Small intestine (tissue), 7 donors: ENCODE data around the gene MTNR1B. TPM values are rescaled to one million over a fixed set of nuclear protein-coding genes. Genes with fewer than 3 reads are reported as not detected.

Experiments used
- DNase-seq, 2 donors: peaks; one replicate each; pipeline versions ENCODE4 v3.0.0 to v3.0.0-alpha.2; 2013
- FAIRE-seq: peaks from 2 replicates; lab custom pipeline; 2012; peaks lifted over from hg19 to GRCh38; lab: Jason Lieb, UNC
- H3K27ac ChIP-seq, 3 donors: one replicate each; pipeline ENCODE4 v1.5.1; 2013; ENCODE audit warnings: low read length in 2 of 3, mild to moderate bottlenecking in 2 of 3, control low read depth in 1 of 3, inconsistent platforms in 1 of 3, low read depth in 1 of 3, moderate library complexity in 1 of 3
- H3K27me3 ChIP-seq, 3 donors: one replicate each; pipeline ENCODE4 v1.6.1; 2013; ENCODE audit warnings: low read length in 3 of 3, inconsistent platforms in 1 of 3; ENCODE audit not compliant: control insufficient read depth in 3 of 3, insufficient read depth in 3 of 3
- H3K36me3 ChIP-seq, 3 donors: one replicate each; pipeline ENCODE4 v1.6.1; 2013; ENCODE audit warnings: low read length in 3 of 3, inconsistent platforms in 1 of 3, low read depth in 1 of 3, mild to moderate bottlenecking in 1 of 3, moderate library complexity in 1 of 3; ENCODE audit not compliant: control insufficient read depth in 3 of 3, insufficient read depth in 2 of 3
- H3K4me1 ChIP-seq, 3 donors: one replicate each; pipeline ENCODE4 v1.6.1; 2013; ENCODE audit warnings: low read length in 2 of 3, inconsistent platforms in 1 of 3, low read depth in 1 of 3, mild to moderate bottlenecking in 1 of 3, moderate library complexity in 1 of 3; ENCODE audit not compliant: control insufficient read depth in 3 of 3, insufficient read depth in 2 of 3
- H3K4me3 ChIP-seq, 3 donors: one replicate each; pipeline ENCODE4 v1.5.1; 2013; ENCODE audit warnings: low read length in 3 of 3, control low read depth in 1 of 3, inconsistent platforms in 1 of 3, low read depth in 1 of 3, mild to moderate bottlenecking in 1 of 3, moderate library complexity in 1 of 3
- H3K9me3 ChIP-seq, 2 donors: one replicate each; pipeline ENCODE4 v1.6.1; 2013; ENCODE audit warnings: low read depth in 1 of 2, low read length in 1 of 2; ENCODE audit not compliant: control insufficient read depth in 2 of 2, insufficient read depth in 1 of 2
- WGBS, 3 donors: extraction: QIAGEN DNeasy Blood & Tissue Kit; methylation state at CpG; one replicate each; pipeline ENCODE4 v1.1.7; 2013; 5-methylcytosine and 5-hydroxymethylcytosine counted together
- polyA plus RNA-seq, 4 donors: library from polyadenylated mRNA; stranded (reverse) in 3 of 4; unstranded in 1 of 4; fragments of 200-250 nt in 3 of 4; fragments of 120-200 nt in 1 of 4; gene quantifications; one replicate each; pipeline versions ENCODE4 v1.2.1 to v1.2.3, GENCODE V29; 2013
- donor health status: healthy with polysubstance abuse.
- donor health status: control.
- donor health status: control.
- donor health status: Bipolar disorder and iron deficiency.
- donor health status: healthy.

MTNR1B gene
- polyA plus RNA-seq, 4 donors, result not detected

DNA sequence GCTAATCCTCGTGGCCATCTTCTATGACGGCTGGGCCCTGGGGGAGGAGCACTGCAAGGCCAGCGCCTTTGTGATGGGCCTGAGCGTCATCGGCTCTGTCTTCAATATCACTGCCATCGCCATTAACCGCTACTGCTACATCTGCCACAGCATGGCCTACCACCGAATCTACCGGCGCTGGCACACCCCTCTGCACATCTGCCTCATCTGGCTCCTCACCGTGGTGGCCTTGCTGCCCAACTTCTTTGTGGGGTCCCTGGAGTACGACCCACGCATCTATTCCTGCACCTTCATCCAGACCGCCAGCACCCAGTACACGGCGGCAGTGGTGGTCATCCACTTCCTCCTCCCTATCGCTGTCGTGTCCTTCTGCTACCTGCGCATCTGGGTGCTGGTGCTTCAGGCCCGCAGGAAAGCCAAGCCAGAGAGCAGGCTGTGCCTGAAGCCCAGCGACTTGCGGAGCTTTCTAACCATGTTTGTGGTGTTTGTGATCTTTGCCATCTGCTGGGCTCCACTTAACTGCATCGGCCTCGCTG is 12.1 kb downstream of the MTNR1B start:
- FAIRE-seq (no peak), DNase-seq (no peak)
- WGBS, 3 donors, result 94 to 95% (median 94%) methylated on average over 24 of the region's 24 CpGs
- no peaks in the 10 kb centered on the region for H3K36me3 ChIP-seq
- H3K9me3 ChIP-seq, result no peaks in the 10 kb centered on the region
- no peak overlapping the region for H3K27ac ChIP-seq
- no peaks in the 10 kb centered on the region for H3K4me1 ChIP-seq
- no peaks in the 10 kb centered on the region for H3K27me3 ChIP-seq
- H3K4me3 ChIP-seq, result no peak overlapping the region

DNA sequence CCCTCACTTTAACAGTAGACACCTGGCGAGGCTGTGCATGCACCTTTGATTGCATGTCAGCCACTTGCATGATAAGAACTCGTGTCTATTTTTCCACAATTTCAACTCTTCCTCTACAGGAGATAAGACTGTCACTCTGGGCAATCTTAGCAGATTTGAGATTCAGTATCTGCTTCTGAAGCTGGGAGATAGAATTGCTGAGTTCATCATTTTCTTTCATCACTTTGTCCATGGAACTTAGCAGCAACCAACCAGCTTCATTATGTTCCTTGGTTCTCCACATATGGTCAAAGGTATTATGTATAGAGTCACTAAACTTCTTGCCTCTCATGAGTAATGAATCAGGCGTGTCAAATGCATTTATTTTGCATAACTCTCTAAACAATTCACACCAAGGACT is 17.1 kb downstream of the MTNR1B start:
- no peak for DNase-seq
- no peak overlapping the region for H3K4me3 ChIP-seq
- H3K36me3 ChIP-seq, result no peaks in the 10 kb centered on the region
- FAIRE-seq, result no peak
- peaks cover 0 to 3% of the 10 kb centered on the region in 2 donors for H3K9me3 ChIP-seq
- H3K4me1 ChIP-seq, result no peaks in the 10 kb centered on the region
- 53 to 68% (median 60%) methylated on average over 3 of the region's 3 CpGs for WGBS, 3 donors
- no peak overlapping the region for H3K27ac ChIP-seq
- no peaks in the 10 kb centered on the region for H3K27me3 ChIP-seq

DNA sequence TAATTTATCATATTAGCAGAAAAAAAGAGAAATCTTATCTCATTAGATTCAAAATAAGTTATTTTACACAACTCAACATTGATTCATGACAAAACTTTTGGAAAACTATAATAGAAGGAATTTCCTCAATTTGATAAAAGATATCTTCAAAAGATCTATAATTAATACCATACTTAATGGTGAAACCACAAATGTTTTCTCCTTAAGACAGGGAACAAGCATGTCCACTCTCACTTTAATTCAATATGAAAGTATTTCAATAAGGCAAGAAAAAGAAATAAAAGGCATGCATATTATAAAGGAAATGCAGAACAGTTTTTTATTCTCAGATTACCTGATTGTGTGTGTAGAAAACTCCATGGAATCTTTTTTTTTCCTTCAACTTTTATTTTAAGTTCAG is 23.6 kb downstream of the MTNR1B start:
- Histone ChIP-seq H3K4me1 (no peaks in the 10 kb centered on the region), H3K36me3 (no peaks in the 10 kb centered on the region), H3K9me3 (peaks cover 0 to 3% of the 10 kb centered on the region in 2 donors), H3K27ac (no peak overlapping the region), H3K27me3 (no peaks in the 10 kb centered on the region), H3K4me3 (no peak overlapping the region)
- DNase-seq (no peak), FAIRE-seq (no peak)

DNA sequence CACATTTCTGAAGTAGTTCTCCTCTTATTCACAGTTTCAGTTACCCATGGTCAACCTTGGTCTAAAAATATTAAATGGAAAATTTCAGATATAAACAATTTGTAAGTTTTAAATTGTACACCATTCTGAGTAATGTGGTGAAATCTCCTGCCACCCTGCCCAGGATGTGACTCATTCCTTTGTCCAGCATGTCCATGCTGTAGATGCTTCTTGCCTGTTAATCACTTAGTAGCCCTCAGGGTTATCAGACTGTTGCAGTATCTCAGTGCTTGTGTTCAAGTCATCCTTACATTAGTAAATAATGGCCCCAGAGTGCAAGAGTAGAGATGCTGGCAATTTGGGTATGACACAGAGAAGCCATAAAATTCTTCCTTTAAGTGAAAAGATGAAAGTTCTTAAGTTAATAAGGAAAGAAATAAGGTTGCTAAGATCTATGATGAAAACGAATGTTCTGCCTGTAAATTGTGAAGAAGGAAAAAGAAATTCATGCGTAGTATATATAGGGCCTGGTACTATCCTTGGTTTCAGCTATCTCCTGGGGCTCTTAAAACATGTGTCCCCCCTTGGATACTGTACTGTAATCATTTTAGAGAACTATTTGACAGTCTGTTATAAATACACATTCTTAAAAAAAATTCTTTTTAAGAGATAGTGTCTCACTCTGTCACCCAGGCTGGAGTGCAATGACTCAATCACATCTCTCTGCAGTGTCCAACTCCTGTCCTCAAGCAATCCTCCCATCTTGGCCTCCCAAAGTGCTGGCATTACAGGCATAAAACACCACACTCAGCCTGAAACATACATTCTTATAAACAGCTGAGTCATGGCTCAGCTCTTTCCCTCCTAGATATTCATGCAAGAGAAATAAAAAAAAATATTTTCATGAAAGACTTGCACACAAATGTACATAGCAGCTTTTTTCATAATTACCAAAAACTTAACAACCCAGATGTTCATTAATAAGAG is 31.3 kb downstream of the MTNR1B start:
- 78 to 84% (median 80%) methylated on average over 2 of the region's 2 CpGs for WGBS, 3 donors
- DNase-seq, result no peak
- H3K27ac ChIP-seq, result no peak overlapping the region
- no peak overlapping the region for H3K4me3 ChIP-seq
- no peaks in the 10 kb centered on the region for H3K27me3 ChIP-seq
- peaks cover 0 to 3% of the 10 kb centered on the region in 2 donors for H3K9me3 ChIP-seq
- no peaks in the 10 kb centered on the region for H3K36me3 ChIP-seq
- no peak for FAIRE-seq
- H3K4me1 ChIP-seq, result no peaks in the 10 kb centered on the region

DNA sequence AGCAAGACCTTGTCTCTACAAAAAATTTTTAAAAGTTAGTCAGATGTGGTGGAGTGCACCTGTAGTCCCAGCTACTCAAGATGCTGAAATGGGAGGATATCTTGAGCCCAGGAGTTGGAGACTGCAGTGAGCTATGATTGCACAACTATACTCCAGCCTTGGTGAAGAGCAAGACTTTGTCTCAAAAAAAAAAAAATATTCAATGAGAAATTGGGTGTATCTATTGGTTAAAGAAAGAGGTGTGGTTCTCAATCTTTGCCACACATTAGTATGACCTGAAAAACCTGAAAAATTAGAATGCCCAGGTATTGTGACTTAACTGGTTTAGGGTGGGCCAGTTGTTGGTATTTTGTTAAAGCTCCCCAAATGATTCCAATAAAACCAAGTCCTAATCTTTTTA is 32.4 kb downstream of the MTNR1B start:
- no peak for FAIRE-seq
- Histone ChIP-seq H3K4me1 (no peaks in the 10 kb centered on the region), H3K9me3 (peaks cover 0 to 3% of the 10 kb centered on the region in 2 donors), H3K4me3 (no peak overlapping the region), H3K27ac (no peak overlapping the region), H3K36me3 (no peaks in the 10 kb centered on the region), H3K27me3 (no peaks in the 10 kb centered on the region)
- DNase-seq, result no peak

DNA sequence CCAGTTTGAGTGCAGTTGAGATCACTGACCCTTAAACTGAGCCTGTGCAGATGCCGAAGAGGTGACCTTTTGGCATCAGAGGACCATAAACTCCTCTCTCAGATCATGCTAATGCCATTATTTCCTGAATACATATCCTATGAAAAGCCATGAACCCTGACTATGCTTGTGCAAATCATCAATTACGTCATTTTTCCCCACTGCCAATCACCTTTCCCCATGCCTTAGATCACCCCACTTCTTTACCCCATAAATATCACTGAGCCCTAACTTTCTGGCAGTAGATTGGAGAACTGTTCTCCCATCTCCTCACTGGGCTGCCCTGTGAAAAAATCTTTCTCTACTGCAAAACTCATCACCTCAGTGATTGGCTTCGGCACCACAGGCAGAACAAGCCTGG is 32.9 kb downstream of the MTNR1B start:
- DNase-seq (no peak), FAIRE-seq (no peak)
- Histone ChIP-seq H3K27me3 (no peaks in the 10 kb centered on the region), H3K4me1 (no peaks in the 10 kb centered on the region), H3K27ac (no peak overlapping the region), H3K36me3 (no peaks in the 10 kb centered on the region), H3K9me3 (peaks cover 0 to 3% of the 10 kb centered on the region in 2 donors), H3K4me3 (no peak overlapping the region)
- WGBS, 3 donors, result 67 to 72% (median 70%) methylated on average over 3 of the region's 3 CpGs

DNA sequence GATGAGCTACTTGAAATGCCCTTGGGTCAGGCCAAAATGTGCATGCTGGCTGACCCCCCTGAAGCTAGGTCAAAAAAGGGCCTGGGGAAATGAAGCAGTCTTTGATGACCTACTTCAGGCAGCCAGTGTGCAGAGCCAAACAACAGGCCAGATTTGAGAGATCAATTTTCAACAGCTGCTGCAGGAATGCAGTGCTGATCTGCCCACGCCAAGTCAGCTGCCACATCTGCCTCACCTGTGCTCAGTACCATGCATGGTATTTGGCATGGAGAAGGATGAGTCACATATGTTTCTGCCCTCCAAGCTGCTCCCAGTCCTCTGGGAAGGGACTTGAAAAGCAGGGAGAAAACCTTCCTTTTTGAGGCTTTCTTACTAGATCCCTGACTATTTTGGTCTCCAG is 35.8 kb downstream of the MTNR1B start:
- Histone ChIP-seq H3K27ac (no peak overlapping the region), H3K36me3 (no peaks in the 10 kb centered on the region), H3K27me3 (no peaks in the 10 kb centered on the region), H3K4me1 (no peaks in the 10 kb centered on the region), H3K9me3 (peaks cover 0 to 3% of the 10 kb centered on the region in 2 donors), H3K4me3 (no peak overlapping the region)
- 44 to 64% (median 44%) methylated on average over 1 of the region's 1 CpG for WGBS, 3 donors
- no peak for FAIRE-seq
- no peak for DNase-seq

DNA sequence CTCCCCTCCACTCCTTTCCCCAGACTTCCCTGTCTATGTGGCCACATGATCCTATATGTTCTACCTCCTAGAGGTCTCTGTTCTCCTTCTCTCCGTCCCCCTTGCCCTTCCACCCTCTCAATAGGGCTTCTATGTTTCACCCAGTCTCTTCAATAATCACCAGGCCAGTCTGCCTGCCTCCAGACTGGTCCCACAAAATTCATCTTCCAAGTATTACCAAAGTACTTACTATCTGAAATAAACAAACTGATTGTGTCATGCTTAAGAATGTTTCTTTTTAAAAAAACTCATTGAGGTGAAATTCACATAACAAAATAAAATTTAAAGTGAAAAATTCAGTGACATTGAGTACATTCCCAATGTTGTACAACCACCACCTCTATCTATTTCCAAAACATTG is 44.2 kb downstream of the MTNR1B start:
- H3K36me3 ChIP-seq, result no peaks in the 10 kb centered on the region
- FAIRE-seq (no peak), DNase-seq (no peak)

More for the DNA sequence above, 44.2 kb downstream of the MTNR1B start:
- H3K4me1 ChIP-seq, result no peaks in the 10 kb centered on the region
- H3K27ac ChIP-seq, result no peak overlapping the region
- 27 to 46% (median 33%) methylated on average over 1 of the region's 1 CpG for WGBS, 3 donors
- H3K4me3 ChIP-seq, result no peak overlapping the region
- H3K27me3 ChIP-seq, result no peaks in the 10 kb centered on the region
- no peaks in the 10 kb centered on the region for H3K9me3 ChIP-seq
